IPS-18c (cell line): ENCODE results near the gene SLC11A1.

Source experiments
- H3K4me3 ChIP-seq: 2 replicates; pipeline ENCODE4 v1.7.0; 2013; ENCODE audit warnings: low read depth, mild to moderate bottlenecking, low read length, moderate library complexity; ENCODE audit not compliant: insufficient read depth
- H3K9me3 ChIP-seq: one replicate; pipeline ENCODE4 v1.6.1; 2013; ENCODE audit warnings: mild to moderate bottlenecking, low read length, moderate library complexity; ENCODE audit not compliant: control insufficient read depth, insufficient read depth

The SLC11A1 gene

DNA sequence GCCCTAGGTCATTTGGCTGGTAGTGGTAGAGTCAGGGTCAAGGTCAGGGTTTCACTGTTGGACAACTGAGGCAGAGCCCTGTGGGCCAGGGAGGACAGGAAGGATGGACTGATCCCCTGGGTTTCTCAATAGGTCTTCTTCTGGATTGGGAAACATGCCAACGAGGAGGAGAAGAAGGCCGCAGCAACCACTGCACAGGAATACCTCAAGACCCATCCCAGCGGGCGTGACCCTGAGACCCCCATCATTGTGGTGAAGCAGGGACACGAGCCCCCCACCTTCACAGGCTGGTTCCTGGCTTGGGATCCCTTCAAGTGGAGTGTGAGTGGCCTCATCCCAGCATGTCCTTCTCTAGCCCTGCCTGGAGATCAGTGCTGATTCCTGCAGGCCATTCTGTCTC, 54.9 kb downstream of the SLC11A1 start:
- Histone ChIP-seq H3K4me3 (no peak overlapping the region), H3K9me3 (peaks cover 3% of the 10 kb centered on the region)

DNA sequence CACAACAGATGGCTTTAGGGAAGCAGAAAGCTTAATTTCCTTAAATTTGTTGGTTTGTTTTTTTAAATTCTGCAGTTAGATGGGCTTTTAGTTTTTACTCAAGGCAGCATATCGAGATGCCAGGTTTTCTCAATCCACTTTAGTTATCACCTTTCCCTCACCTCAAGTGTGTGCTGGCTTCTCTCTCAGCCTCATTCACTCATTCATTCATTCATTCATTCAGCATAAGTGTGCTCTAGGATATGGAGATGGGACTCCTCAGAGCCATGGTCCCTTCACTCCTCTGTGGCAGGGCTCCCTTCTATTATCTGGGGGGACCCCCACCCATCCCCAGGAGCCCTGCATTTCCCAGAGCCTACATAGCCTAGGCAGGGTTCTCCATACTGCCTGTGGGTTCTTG, 55.9 kb downstream of the SLC11A1 start:
- no peak overlapping the region for H3K4me3 ChIP-seq
- peaks cover 3% of the 10 kb centered on the region for H3K9me3 ChIP-seq

DNA sequence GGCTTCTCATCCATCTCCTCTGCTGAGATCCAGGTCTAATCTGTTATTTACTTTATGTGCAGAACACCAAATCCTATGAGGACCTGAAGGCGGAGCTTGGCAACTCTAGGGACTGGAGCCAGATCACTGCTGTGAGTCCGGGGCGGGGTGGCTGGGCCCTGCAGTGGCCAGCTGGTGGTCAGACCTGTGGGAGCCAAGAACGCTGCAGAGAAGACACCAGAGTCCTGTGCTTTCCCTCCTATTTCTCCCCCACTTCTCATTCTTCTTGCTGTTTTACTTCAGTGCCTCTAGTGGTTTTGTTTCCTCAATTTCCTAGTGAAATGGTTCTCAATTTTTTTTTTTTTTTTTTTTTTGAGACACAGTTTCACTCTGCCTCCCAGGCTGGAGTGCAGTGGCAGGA, 56.5 kb downstream of the SLC11A1 start:
- Histone ChIP-seq H3K9me3 (peaks cover 3% of the 10 kb centered on the region), H3K4me3 (no peak overlapping the region)

DNA sequence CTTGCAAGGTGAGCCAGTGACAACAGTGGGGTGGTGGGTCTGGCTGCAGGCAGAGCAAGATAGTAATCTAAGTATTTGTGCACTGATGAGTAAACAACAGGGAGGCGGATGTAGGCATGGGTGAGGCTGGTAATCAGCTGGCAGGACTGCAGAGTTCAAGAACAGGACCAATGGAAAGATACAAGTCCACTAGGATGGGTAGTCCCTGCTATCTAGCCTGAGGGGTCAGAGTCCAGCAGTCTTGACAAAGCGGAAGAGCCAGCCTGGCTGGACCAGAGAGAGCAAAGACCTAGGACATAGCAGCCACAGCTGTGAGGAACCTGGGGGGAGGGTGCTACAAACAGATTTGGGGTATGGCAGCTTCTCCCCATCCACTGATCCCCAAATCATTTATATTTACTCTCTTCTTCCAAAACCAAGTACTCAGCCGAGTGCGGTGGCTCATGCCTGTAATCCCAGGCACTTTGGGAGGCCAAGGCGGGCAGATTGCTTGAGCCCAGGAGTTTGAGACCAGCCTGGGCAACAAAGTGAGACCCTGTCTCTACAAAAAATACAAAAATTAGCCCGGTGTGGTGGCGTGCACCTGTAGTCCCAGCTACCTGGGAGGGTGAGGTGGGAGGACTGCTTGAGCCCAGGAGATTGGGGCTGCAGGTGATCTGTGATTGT, 62.8 kb downstream of the SLC11A1 start:
- no peak overlapping the region for H3K4me3 ChIP-seq
- H3K9me3 ChIP-seq, result no peaks in the 10 kb centered on the region

DNA sequence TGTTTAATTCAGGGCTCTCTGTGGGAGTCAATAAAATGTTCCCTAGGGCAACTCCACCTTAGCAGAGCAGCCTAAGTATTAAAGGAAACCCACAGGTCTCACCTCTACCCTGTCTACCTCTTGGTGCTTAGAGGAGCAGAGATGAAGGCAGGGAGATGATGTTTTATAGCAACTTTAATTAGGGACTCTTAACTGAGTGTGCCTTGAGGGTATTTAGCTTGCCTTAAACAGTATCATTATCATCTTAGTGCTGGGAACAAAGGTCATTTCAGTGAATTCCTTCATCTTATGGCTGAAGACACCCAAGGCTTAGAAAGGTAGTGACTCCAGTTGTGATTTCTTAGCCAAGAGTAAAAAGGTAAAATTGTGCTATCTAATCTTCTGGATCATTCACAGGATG, 63.5 kb downstream of the SLC11A1 start:
- no peak overlapping the region for H3K4me3 ChIP-seq
- H3K9me3 ChIP-seq, result no peaks in the 10 kb centered on the region
